Measurements from ENCODE around the gene LAMA1. TPM values are rescaled to one million over a fixed set of nuclear protein-coding genes. Genes with fewer than 3 reads are reported as not detected.

The LAMA1 gene
- total RNA-seq, 4 donors from 2014 or later: 0.83 to 3.2 (median 1.4) TPM

DNA sequence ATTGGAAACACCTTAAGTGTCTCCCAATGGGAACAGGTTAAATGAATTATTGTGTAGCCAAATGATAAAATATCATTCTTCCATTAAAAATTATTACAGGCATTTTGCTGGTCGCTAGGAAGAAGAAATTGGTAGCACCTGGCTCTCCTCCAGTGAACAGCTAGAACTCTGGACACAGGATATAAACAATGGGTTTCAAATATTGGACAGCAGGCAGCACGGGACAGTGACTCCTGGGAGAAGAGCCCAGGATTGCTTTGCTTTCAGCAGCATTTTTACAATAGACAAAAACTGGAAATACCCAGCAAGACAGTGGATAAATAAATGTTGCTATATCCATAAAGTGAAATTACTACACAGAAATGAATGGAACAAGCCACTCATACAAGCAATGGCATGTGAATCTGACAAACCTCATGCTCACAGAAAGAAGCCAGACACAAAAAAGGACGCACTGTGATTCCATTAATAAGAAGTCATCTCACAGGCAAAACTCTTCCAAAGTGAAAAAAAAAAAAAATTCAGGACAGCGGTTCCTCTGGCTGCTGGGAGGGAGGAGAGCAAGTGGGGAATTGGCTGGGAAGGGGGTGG is 50.5 kb downstream of the LAMA1 start:
- Histone ChIP-seq H3K4me3 (no peak overlapping the region), H3K36me3 (no peaks in the 10 kb centered on the region), H3K9me3 (no peaks in the 10 kb centered on the region), H3K27me3 (no peaks in the 10 kb centered on the region), H3K27ac (no peak overlapping the region), H3K4me1 (no peaks in the 10 kb centered on the region)
- TF ChIP-seq POLR2AphosphoS5 (IDR thresholded peaks at IDR 0.05) (no peak), POLR2A (IDR thresholded peaks at IDR 0.05) (no peak), EP300 (IDR thresholded peaks at IDR 0.05) (no peak)
- TF ChIP-seq, protein P1, sequence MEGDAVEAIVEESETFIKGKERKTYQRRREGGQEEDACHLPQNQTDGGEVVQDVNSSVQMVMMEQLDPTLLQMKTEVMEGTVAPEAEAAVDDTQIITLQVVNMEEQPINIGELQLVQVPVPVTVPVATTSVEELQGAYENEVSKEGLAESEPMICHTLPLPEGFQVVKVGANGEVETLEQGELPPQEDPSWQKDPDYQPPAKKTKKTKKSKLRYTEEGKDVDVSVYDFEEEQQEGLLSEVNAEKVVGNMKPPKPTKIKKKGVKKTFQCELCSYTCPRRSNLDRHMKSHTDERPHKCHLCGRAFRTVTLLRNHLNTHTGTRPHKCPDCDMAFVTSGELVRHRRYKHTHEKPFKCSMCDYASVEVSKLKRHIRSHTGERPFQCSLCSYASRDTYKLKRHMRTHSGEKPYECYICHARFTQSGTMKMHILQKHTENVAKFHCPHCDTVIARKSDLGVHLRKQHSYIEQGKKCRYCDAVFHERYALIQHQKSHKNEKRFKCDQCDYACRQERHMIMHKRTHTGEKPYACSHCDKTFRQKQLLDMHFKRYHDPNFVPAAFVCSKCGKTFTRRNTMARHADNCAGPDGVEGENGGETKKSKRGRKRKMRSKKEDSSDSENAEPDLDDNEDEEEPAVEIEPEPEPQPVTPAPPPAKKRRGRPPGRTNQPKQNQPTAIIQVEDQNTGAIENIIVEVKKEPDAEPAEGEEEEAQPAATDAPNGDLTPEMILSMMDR (IDR thresholded peaks at IDR 0.05): no peak
- 44% methylated on average over 4 of the region's 4 CpGs for WGBS
- DNase-seq (ENCODE audit: low spot score in 2 of 2): no peak

DNA sequence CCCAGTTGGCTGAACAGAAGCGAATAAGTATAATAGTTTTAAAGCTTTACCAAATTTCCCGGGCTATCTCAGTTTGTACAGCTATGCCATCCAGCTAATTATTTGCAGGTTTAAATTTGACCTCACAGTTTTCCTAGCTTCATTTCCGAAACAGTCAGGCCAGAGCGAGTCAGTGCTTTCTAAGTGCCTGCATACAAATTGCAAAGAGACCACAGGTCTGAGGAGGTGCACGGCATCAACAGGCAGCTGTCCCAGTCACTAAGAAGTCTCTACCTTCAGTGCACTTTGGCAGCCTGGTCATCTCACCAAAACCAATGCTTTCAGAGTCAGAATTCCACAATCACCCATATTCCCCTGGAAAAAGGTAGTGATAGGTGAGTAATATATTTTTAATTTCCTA is 51.9 kb downstream of the LAMA1 start:
- no peak for DNase-seq (ENCODE audit: low spot score in 2 of 2)
- H3K27me3 ChIP-seq: no peaks in the 10 kb centered on the region
- H3K9me3 ChIP-seq: no peaks in the 10 kb centered on the region
- H3K4me1 ChIP-seq: no peaks in the 10 kb centered on the region
- TF ChIP-seq, protein P1 (IDR thresholded peaks at IDR 0.05): no peak
- TF ChIP-seq POLR2AphosphoS5 (IDR thresholded peaks at IDR 0.05) (no peak), POLR2A (IDR thresholded peaks at IDR 0.05) (no peak), EP300 (IDR thresholded peaks at IDR 0.05) (no peak)
- no peak overlapping the region for H3K4me3 ChIP-seq
- no peaks in the 10 kb centered on the region for H3K36me3 ChIP-seq
- no peak overlapping the region for H3K27ac ChIP-seq
- 89% methylated on average over 5 of the region's 5 CpGs for WGBS

DNA sequence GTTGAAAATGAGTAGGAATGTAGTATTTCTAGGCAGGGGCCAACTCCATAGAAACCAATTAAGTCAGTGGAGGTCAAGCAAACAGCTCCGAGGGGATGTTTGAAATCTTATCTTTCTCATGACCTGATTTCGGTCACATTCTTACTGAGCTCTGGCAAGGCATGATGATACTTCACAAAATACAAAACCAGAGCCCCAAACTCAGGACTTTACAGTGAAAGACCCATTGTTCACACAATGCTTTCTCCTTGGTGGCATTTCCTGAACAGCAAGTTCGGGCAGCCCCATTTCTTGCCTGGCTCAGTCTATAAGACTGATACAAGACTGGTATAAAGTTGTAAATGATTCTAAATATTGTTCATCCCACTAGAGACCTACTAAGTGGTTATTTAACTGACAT is 53.3 kb downstream of the LAMA1 start:
- no peaks in the 10 kb centered on the region for H3K36me3 ChIP-seq
- no peaks in the 10 kb centered on the region for H3K9me3 ChIP-seq
- no peaks in the 10 kb centered on the region for H3K27me3 ChIP-seq
- DNase-seq (ENCODE audit: low spot score in 2 of 2): no peak
- no peak overlapping the region for H3K4me3 ChIP-seq
- TF ChIP-seq EP300 (IDR thresholded peaks at IDR 0.05): no peak
- H3K4me1 ChIP-seq: no peaks in the 10 kb centered on the region
- 52% methylated on average over 3 of the region's 3 CpGs for WGBS
- H3K27ac ChIP-seq: no peak overlapping the region

DNA sequence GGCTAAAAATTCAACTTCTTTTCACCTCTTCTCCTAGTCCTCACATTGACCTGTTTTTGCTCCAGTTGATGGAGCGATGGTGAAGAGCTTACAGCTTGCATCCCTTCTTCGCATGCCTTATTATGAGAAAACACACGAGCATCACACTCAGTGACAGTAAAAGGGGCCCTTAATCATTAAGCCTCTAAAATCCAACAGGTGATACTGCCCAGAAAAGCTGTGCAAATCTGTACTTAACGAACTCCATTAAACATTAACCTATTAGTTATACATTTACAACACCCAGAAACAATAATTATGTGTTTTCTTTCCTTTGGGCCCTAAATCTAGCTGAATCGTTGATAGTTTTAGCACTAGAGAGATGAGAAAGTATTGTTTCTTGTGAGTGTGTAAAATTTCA is 54.8 kb downstream of the LAMA1 start:
- Histone ChIP-seq H3K4me3 (no peak overlapping the region), H3K36me3 (no peaks in the 10 kb centered on the region), H3K9me3 (no peaks in the 10 kb centered on the region), H3K27me3 (no peaks in the 10 kb centered on the region), H3K27ac (no peak overlapping the region), H3K4me1 (no peaks in the 10 kb centered on the region)
- WGBS: 92% methylated on average over 5 of the region's 5 CpGs
- no peak for DNase-seq (ENCODE audit: low spot score in 2 of 2)
- TF ChIP-seq, protein P1 (IDR thresholded peaks at IDR 0.05): no peak
- no peak for TF ChIP-seq POLR2AphosphoS5 (IDR thresholded peaks at IDR 0.05)
- no peak for TF ChIP-seq POLR2A (IDR thresholded peaks at IDR 0.05)
- TF ChIP-seq EP300 (IDR thresholded peaks at IDR 0.05): no peak

DNA sequence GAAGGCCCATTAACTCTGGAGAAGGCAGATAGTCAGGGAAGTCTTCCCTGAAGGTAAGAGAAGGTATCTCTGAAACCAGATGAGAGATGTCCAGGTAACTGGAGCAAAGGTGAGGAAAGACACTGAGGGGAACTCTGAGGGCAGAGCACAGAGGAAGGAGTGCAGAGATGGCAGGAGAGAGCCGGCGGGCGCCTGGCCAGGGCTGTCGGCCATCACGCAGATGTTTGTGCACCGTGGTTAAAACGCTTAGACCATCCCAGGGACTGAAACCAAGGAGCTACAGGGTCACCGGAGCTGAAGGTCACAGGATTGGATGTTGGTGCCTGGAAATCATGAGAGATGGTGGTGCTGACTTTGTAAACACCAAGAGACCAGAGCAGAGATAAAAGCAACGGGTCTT is 55.4 kb downstream of the LAMA1 start:
- Histone ChIP-seq H3K4me3 (no peak overlapping the region), H3K27ac (no peak overlapping the region), H3K4me1 (no peaks in the 10 kb centered on the region), H3K27me3 (no peaks in the 10 kb centered on the region), H3K9me3 (no peaks in the 10 kb centered on the region), H3K36me3 (no peaks in the 10 kb centered on the region)
- TF ChIP-seq POLR2AphosphoS5 (IDR thresholded peaks at IDR 0.05) (no peak), EP300 (IDR thresholded peaks at IDR 0.05) (no peak), POLR2A (IDR thresholded peaks at IDR 0.05) (no peak)
- TF ChIP-seq, protein P1 (IDR thresholded peaks at IDR 0.05): no peak
- no peak for DNase-seq (ENCODE audit: low spot score in 2 of 2)
- WGBS: 78% methylated on average over 9 of the region's 9 CpGs

DNA sequence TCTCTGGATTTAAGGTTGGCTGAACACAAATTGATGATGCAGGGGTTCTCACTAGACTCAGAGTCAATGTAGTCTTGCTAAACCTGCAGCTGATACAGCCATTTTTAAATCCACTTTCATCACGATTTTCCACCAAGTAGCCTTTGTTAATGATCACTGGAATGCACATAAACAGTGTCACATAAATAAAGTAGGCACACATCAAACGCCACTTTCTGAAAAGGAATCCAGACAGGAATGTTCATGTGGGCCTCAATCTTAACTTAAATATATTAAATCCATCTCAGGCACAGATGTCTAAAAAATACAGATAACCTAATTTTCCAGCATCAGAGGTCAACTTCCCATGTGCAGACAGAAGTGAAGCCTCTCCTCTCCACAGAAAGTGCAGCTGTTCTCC is 58.3 kb downstream of the LAMA1 start:
- Histone ChIP-seq H3K4me3 (no peak overlapping the region), H3K4me1 (no peaks in the 10 kb centered on the region), H3K27ac (no peak overlapping the region), H3K9me3 (no peaks in the 10 kb centered on the region), H3K36me3 (no peaks in the 10 kb centered on the region), H3K27me3 (no peaks in the 10 kb centered on the region)
- TF ChIP-seq, protein P1 (IDR thresholded peaks at IDR 0.05): no peak
- TF ChIP-seq POLR2A (IDR thresholded peaks at IDR 0.05): no peak
- TF ChIP-seq EP300 (IDR thresholded peaks at IDR 0.05): no peak
- no peak for DNase-seq (ENCODE audit: low spot score in 2 of 2)
- WGBS: 48% methylated on average over 2 of the region's 2 CpGs
